Transverse colon (tissue), 4 donors: ENCODE results near the gene TMEM132C.

Experiments
- CTCF ChIP-seq, 5 experiments: fragments of 200-600 bp in 3 of 5; fragments of 450-650 bp in 2 of 5; sonication (generic) in 3 of 5; IDR thresholded peaks; 1 replicate in 2 of 5; 2 replicates in 3 of 5; pipeline ENCODE4 v1.5.1; 2016 to 2017; ENCODE audit warnings: antibody characterized with exemption in 5 of 5, inconsistent platforms in 3 of 5, mild to moderate bottlenecking in 2 of 5, moderate library complexity in 1 of 5
- EP300 ChIP-seq: sonication (generic); formaldehyde crosslinking; IDR thresholded peaks from one replicate; pipeline ENCODE4 v1.6.1; 2017; ENCODE audit warnings: antibody characterized with exemption, low read depth
- POLR2A ChIP-seq: fragments of 450-650 bp; IDR thresholded peaks from one replicate; pipeline ENCODE4 v1.6.1; 2016; ENCODE audit warnings: antibody characterized with exemption, mild to moderate bottlenecking, moderate library complexity
- POLR2AphosphoS5 ChIP-seq, 3 donors: sonication (generic); formaldehyde crosslinking; IDR thresholded peaks; one replicate each; pipeline ENCODE4 v1.6.1; 2016; ENCODE audit warnings: antibody characterized with exemption in 3 of 3

- TF ChIP-seq POLR2A = no peak
- no peak for TF ChIP-seq CTCF (IDR thresholded peaks at IDR 0.05)
- TF ChIP-seq EP300 = no peak
- TF ChIP-seq POLR2AphosphoS5 (IDR thresholded peaks at IDR 0.05) = no peak
These were observed 457.6 kb downstream of the TMEM132C start for GRCh38 chr12:128724468-128725046.
